Measurements from ENCODE around the gene COL6A1.
"Not testable (repeated sequence)": the region's sequence is repeated elsewhere in the genome, so short reads cannot be mapped to it uniquely, and the experiment has no call there.

COL6A1 gene

DNA sequence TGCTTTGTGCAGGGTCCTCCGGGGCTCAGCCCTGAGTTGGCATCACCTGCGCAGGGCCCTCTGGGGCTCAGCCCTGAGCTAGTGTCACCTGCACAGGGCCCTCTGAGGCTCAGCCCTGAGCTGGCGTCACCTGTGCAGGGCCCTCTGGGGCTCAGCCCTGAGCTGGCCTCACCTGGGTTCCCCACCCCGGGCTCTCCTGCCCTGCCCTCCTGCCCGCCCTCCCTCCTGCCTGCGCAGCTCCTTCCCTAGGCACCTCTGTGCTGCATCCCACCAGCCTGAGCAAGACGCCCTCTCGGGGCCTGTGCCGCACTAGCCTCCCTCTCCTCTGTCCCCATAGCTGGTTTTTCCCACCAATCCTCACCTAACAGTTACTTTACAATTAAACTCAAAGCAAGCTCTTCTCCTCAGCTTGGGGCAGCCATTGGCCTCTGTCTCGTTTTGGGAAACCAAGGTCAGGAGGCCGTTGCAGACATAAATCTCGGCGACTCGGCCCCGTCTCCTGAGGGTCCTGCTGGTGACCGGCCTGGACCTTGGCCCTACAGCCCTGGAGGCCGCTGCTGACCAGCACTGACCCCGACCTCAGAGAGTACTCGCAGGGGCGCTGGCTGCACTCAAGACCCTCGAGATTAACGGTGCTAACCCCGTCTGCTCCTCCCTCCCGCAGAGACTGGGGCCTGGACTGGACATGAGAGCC is 22.7 kb downstream of the COL6A1 start:
- no peak for DNase-seq (ENCODE audit: low read depth in 2 of 2, low spot score in 1 of 2)

DNA sequence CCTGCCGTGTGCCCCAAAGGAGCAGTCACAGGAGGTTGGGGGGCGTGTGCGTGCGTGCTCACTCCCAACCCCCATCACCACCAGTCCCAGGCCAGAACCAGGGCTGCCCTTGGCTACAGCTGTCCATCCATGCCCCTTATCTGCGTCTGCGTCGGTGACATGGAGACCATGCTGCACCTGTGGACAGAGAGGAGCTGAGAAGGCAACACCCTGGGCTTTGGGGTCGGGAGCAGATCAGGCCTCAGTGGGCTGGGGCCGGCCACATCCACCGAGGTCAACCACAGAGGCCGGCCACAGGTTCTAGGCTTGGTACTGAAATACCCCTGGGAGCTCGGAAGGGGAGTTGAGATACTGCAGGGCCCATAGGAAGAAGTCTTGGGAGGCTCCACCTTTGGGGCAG is 23.5 kb downstream of the COL6A1 start:
- no peak for DNase-seq (ENCODE audit: low read depth in 2 of 2, low spot score in 1 of 2)

DNA sequence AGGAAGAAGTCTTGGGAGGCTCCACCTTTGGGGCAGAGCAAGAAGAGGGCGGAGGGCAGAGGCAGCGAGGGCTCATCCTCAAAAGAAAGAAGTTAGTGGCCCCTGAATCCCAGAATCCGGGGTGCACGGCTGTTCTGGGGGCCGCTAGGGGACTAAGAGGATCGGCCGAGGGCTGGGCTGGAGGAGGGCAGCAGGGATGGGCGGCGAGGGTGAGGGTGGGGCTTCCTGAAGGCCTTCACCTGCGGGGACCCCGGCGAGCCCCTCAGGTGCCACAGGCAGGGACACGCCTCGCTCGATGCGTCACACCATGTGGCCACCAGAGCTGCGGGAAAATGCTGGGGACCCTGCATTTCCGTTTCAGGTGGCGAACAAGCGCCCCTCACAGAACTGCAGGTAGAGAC is 23.9 kb downstream of the COL6A1 start:
- DNase-seq (ENCODE audit: low read depth in 2 of 2, low spot score in 1 of 2) = no peak

DNA sequence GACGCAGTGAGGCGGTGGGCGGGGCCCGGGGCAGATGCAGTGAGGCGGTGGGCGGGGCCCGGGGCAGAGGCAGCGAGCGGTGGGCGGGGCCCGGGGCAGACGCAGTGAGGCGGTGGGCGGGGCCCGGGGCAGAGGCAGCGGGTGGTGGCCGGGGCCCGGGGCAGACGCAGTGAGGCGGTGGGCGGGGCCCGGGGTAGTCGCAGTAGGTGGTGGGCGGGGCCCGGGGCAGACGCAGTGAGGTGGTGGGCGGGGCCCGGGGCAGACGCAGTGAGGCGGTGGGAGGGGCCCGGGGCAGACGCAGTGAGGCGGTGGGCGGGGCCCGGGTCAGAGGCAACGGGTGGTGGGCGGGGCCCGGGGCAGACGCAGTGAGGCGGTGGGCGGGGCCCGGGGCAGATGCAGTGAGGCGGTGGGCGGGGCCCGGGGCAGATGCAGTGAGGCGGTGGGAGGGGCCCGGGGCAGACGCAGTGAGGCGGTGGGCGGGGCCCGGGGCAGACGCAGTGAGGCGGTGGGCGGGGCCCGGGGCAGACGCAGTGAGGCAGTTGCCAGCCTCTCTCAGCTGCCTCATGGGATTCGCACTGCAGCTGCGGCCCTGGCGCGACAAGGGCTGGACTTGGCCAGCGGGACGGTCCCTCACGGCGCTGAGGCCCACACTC is 24.4 kb downstream of the COL6A1 start:
- DNase-seq (ENCODE audit: low read depth in 2 of 2, low spot score in 1 of 2) = not testable (repeated sequence)

DNA sequence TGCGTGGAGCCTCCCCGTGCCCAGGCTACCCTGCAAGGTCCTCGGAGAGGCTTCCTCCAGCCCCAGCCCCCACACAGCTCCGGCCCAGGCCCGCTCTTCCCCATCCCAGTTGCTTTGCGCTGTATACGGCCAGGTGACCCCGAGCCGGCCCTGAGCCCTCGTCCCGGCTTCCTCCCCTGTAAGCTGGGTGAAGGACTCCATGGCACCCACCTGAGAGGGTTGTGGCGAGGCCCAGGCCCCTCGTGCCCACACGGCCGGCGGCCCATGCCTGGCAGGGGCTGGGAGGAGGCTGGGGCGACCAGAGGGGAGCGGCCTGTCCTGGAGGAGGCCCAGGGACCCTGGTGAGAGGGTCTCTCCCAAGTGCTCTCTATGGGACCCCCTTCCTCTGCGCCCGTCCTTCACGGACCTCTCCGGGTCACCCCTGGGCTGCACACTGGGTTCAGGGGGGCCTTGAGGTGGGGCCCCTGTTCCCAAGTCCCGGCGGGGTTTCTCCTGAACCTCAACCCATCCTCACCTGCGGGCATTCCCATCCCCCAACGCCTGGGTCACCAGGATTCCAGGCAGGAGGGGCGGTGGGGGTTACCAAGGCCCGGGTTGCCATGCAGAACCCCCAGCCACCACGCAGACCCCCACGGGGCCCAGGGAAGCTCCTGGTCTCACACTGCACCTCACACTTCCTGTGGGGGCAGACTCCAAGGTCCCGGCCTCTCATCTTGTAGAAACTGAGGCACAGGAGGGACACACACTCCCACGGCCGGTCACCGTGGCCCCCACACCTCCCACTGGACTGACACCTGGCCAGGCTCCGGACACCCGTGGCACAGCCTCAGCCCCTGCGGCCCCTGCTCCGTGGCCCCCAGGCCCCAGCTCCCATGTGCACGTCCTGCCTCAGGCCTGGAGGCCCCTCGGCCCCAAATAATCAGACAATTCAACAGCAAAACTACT is 25.2 kb downstream of the COL6A1 start:
- no peak for DNase-seq (ENCODE audit: low read depth in 2 of 2, low spot score in 1 of 2)

DNA sequence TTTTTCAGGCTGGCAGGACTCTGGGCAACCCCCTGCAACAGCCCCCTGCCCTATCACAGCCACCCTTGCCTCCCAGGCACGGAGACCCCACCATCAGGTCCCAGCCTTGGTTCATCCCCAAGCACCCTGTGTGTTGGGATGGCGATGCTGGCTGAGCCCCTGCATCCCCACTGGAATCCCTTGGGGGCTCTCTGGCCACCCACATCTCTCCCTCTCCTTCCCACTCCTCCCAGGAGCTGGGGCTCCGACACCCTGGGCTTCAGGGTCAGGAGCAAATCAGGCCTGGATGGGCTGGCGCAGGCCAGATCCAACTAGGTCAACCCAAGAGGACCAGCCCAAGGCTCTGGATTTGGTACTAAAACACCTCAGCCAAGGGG is 25.9 kb downstream of the COL6A1 start:
- DNase-seq (ENCODE audit: low read depth in 2 of 2, low spot score in 1 of 2) = no peak

DNA sequence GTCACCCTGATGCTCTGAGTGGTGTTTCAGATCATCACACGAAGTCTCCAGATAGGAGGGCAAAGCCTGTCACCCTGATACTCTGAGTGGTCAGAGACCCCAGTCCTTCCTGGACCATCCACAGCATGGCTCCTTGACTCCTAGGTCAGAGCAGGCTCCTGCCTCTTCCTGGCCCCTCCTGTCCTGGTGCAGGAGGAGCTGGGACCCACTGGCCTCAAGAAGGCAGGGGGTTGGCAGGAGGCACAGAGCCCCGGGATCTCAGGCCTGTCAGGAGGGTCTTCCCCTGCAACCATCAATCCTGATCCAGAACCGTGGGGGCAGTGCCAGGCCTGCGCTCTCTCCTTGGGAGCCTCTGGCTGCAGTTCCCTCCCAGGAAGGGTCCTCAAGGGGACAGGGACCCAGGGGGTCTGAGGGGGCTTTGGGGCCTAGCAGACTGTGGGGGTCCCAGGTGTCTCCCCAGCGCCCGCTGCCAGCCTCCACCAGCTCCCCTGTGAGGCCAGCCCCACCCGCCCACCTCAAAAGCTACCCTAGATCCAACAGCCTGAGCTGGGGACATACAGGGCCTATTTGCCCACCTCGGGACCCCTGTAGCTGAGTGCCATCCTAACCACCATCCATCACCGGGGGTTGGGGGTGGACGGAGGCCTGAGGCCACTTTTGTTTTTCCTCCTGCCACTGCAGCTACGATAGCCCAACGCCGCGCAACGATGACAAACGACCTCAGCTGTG is 27.5 kb downstream of the COL6A1 start:
- no peak for DNase-seq (ENCODE audit: low read depth in 2 of 2, low spot score in 1 of 2)

DNA sequence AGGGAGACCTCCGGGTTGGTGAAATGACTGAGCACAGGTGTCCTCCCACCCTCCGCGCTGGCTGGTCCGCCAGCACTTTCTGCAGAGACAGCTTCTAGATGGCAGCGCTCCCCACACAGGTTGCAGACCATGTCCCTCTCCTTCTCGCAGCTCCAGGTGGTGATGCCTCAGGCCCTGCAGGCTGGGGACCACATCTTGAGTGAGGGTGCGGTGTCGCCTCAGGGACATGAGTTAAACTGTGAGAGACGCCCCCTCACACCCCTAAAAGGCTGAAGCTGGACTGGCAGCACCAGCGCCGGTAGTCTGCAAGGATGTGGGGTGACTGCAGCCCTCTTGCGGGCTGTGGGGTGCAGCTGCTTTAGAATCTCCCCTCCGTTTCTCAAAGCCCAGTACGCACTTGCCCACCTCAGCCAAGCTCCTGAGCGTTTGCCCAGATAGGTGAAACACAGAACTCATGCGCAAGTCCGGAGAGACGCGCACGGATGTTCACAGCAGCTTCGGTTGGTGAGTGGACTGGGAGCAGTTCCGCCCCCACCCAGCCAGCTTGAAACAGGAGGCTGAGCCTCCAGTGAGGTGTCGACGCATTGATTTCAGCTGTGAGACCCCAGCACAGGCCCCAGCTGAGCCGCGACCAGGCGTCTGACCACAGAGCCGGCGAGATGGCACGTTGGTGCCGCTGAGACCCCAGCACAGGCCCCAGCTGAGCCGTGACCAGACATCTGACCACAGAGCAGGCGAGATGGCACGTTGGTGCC is 28.6 kb downstream of the COL6A1 start:
- DNase-seq (ENCODE audit: low read depth in 2 of 2, low spot score in 1 of 2) = no peak

DNA sequence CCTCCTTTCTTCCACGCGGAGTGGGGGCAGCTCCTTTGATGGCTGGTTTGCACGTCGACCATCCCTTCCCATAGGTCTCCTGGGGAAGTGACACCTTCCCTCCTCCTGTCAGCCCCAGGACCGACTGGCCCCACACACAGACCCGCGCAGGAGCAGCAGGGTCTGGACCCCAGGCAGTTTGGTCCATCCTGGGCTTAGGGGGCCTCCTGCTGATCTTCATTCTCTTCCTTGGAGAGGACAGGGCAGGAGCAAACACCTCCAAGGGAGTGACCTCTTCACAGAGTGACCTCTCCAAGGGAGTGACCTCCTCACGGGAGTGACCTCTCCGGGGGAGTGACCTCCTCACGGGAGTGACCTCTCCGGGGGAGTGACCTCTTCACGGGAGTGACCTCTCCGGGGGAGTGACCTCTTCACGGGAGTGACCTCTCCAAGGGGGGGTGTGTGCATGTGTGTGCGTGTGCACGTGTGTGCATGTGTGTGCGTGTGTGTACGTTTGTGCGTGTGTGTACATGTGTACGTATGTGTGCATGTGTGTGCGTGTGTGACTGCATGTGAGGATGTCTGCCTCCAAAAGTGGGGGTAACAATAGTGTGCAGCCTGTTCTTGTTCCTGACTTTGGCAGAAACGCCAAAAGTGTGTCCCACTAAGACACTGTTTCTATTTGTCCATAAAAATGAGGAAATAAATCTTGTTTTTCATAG is 29.8 kb downstream of the COL6A1 start:
- DNase-seq (ENCODE audit: low read depth in 2 of 2, low spot score in 1 of 2) = no peak

DNA sequence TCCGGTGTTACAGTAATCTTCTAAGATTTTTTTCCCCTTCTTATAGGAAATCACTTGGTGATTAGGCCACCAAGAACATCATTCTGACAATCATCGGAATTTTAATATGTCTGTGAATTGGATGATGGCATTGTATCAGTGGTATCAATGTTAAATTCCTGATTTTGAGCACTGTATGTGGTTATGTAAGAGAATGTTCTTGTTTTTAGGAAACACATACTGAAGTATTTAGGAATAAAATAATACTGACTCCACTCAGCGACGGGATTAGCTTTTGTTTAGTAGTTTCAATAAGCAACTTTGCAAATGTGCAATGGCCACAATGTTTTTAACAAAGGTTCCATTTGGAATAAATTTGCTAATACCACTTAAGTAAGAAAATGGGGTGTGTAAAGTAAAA is 30.6 kb downstream of the COL6A1 start:
- DNase-seq (ENCODE audit: low read depth in 2 of 2, low spot score in 1 of 2) = no peak

DNA sequence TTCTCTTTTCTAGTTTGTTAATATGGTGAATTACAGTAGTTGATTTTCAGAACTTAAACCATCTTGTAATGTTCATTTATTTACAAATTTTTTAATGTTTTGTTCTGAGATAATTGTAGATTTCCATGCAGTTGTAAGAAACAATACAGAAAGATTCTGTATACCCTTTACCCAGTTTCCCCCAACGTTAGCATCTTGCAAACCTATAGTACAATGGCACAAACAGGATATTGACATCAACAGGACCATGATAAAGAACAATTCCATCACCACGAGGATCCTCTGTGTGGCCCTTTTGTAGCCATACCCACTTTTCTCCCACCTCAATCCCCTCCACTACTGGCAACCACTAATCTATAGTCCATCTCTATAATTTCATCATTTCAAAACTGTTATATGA is 33.3 kb downstream of the COL6A1 start:
- no peak for DNase-seq (ENCODE audit: low read depth in 2 of 2, low spot score in 1 of 2)

DNA sequence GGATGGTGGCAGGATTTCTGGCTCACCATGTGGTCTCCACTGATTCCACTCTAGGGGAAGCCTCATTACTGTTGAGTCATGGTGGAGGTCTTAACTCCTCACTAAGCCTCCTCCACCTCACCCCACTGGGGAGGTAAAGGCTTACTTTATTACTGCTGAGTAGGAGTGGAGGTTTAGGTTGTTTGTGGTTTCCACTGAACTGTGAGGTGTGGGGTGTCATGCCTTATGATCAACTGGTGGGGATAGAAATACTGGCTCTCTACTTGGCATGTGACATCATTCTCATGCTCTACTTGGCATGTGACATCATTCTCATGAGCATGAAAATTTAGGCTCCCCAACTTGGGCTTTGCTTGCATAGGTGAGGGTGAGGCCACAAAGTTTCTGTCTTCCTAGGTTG is 35.6 kb downstream of the COL6A1 start:
- no peak for DNase-seq (ENCODE audit: low read depth in 2 of 2, low spot score in 1 of 2)

DNA sequence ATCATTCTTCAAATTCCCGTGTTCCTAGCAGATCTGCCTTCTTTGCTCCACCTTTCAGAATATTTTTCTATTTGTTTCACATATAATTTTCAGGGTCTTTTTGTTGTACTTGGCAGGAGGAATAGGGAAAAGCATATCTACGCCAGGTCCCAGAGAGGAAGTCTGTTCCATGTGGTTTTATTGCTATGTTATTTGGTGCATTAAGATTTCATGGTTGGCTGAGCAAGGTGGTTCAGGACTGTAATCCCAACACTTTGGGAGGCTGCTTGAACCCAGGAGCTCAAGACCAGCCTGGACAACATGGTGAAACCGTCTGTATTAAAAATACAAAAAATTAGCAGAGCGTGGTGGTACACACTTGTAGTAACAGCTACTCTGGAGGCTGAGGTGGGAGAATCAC is 36.1 kb downstream of the COL6A1 start:
- DNase-seq (ENCODE audit: low read depth in 2 of 2, low spot score in 1 of 2) = no peak

DNA sequence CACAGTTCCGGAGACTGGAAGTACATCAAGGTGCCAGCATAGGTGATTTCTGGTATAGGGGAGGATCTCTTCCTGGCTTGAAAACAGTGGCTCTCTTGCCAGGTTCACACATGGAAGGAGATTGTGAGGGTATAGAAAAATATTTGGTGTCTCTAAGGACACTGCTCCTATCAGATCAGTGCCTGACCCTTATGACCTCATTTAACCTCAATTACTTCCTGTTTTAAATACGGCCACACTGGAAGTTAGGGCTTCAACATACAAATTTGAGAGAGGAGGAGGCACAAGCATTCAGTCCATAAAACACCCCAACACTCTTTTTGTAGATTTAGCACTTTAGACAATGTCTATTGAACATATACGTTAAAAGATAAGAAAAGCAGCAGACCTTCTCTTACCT is 37.0 kb downstream of the COL6A1 start:
- DNase-seq (ENCODE audit: low read depth in 2 of 2, low spot score in 1 of 2) = no peak

DNA sequence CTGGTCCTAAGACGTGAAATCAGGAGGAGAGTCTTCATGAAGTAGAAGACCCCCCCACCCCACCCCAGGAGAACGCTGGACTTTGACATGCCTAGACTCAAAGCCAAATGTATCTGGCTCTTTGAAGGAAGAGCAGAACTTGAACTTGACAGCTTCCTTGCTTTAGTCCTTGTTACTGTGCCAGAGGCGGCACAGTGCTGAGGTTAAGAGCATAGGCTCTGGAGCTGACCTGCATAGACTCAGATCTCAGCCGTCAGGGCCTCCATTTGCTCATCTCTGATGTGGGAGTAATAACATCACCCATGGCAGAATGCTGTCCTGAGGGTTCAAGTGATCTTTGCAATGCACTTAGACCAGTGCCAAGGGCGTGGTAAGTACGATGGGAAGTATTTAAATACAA is 39.0 kb downstream of the COL6A1 start:
- no peak for DNase-seq (ENCODE audit: low read depth in 2 of 2, low spot score in 1 of 2)

DNA sequence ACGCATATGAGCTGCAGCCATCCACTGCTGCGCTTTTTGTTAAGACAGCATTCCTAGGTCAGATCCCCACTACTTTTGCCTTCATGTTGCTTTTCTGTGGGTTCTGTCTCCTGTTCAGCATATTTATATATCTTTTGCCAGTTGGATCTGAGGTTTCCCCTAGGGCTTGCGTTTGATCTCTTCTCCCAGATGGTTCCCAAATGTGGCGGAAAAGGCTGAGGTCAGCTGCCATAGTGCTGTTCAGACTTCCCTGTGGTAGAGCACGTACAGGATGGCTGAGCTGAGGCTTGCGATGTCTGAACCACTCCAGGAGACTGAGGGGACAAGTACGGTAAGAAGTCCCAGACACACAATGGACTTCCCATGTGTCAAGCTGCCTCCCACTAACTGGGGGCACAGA is 39.8 kb downstream of the COL6A1 start:
- no peak for DNase-seq (ENCODE audit: low read depth in 2 of 2, low spot score in 1 of 2)

DNA sequence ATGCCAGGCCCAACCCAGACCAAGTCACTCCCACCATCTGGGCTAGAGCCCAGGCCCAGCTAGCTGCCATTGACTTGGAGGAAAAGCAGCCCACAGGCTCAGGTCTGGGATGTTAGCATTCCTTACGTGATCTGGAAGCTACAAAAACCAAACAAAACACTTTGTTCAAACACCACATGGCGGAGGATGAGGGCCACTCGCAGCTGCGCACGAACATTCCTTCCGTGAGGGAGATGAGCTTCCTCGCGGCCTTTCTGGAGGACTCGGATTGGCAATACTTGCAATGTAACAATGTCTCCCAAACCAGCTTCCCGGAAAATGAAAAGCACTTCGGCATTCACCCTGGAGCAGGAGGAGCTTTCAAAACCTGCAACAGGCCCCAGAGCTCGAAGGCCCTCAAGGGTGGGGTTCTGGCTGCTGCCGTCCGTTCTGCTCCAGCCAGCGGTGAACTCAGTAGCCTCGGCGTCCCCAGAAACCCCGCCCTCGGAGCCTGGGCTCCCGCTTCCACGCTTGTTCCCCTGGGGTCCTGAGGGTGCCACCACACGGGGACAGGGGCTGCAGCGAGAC is 40.5 kb downstream of the COL6A1 start:
- DNase-seq (ENCODE audit: low read depth in 2 of 2, low spot score in 1 of 2) = no peak

DNA sequence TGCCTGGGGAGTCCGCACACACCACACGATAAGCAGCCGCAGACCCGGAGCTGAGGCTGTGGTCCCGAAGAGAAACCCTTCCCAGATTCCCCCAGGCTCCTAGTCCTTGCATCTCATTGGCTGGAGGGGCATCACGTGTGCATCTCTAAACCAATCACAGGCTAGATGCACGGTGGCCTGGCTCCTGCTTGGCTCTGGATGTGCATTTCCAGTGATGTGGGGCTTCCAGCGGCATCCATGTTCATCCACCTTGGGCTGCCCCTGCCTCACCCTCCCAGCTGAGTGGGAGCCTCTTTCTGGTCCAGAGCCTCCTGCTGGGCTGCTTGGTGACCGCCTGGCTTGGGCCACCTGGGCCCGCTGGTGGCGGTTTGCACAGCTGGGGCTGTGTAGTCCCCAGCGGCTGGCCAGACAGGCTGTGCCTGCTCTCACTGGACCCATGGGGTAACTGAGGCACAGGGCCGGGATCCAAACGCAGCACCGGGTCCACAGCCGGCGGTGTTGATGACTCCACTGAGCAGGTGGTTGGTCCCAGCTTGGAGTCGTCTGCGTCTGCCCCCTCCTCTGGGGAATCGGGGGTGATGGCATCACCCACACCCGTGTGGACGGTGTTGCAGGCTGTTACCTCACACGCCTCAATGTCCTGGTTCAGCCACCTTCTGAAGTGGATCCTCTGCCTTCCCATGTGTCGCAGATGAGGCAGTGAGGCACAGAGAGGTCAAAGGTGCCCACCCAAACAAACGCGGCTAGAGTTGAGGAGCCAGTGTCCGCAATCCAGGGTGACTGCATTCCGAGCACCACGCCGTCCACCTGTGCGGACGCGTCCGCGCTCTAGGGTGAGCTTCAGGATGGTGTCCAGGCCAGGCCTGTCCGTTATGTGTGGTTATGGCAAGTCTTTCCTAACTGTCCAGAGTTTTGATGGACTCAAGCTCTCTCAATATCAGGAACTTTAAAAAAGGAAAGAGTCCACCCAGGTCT is 41.3 kb downstream of the COL6A1 start:
- no peak for DNase-seq (ENCODE audit: low read depth in 2 of 2, low spot score in 1 of 2)

DNA sequence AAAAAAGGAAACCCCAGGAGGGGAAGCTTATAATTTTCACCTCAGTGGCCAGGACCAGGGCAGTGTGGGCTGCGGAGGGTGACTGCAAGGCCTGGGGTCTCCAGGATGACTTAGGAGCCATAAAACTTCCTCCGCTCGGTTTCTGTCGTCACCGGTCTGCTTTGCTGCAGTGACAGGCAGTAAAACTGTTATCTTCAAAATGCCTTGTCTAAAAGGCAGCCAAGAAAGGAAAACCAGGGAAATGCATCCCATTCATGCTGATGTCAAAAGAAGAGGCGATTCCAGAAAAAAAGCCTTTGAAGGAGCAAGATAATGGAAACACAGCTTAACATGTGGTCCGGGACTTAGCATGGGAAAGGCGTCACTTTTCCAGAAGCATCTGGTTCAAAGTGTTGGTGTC is 42.0 kb downstream of the COL6A1 start:
- no peak for DNase-seq (ENCODE audit: low read depth in 2 of 2, low spot score in 1 of 2)
